Trophoblast cell (in vitro differentiated cells and primary cell): ENCODE data around the gene TRABD2B.

ENCODE experiments used
- DNase-seq, 2 donors: peaks; one replicate each; pipeline ENCODE4 v3.0.0-alpha.2; 2016
- H2AFZ ChIP-seq: 2 replicates; pipeline ENCODE4 v1.6.1; 2013; ENCODE audit warnings: low read length, moderate library complexity, mild to moderate bottlenecking; ENCODE audit not compliant: insufficient read depth, poor library complexity
- H2AK5ac ChIP-seq: 2 replicates; pipeline ENCODE4 v1.6.1; 2013; ENCODE audit warnings: mild to moderate bottlenecking, low read length
- H2BK120ac ChIP-seq: 2 replicates; pipeline ENCODE4 v1.6.1; 2013; ENCODE audit warnings: low read length, mild to moderate bottlenecking, moderate library complexity; ENCODE audit not compliant: insufficient read depth, poor library complexity
- H2BK12ac ChIP-seq: 2 replicates; pipeline ENCODE4 v1.6.1; 2013; ENCODE audit warnings: mild to moderate bottlenecking, low read length, moderate library complexity
- H2BK5ac ChIP-seq: 2 replicates; pipeline ENCODE4 v1.6.1; 2013; ENCODE audit warnings: low read length, low read depth, moderate library complexity, mild to moderate bottlenecking; ENCODE audit not compliant: poor library complexity
- H3K14ac ChIP-seq: 2 replicates; pipeline ENCODE4 v1.6.1; 2013; ENCODE audit warnings: mild to moderate bottlenecking, low read length
- H3K18ac ChIP-seq: 2 replicates; pipeline ENCODE4 v1.6.1; 2013; ENCODE audit warnings: mild to moderate bottlenecking, low read length
- H3K23ac ChIP-seq: 2 replicates; pipeline ENCODE4 v1.6.1; 2013; ENCODE audit warnings: low read length
- H3K27ac ChIP-seq: 2 replicates; pipeline ENCODE4 v1.5.1; 2013; ENCODE audit warnings: low read depth, mild to moderate bottlenecking, inconsistent platforms, low read length, moderate library complexity
- H3K27me3 ChIP-seq: 2 replicates; pipeline ENCODE4 v1.6.1; 2013; ENCODE audit warnings: inconsistent platforms, mild to moderate bottlenecking, low read length, moderate library complexity; ENCODE audit not compliant: insufficient read depth
- H3K36me3 ChIP-seq, 2 experiments: 1 replicate in 1 of 2; 2 replicates in 1 of 2; pipeline ENCODE4 v1.6.1; 2013; ENCODE audit warnings: low read length in 2 of 2, mild to moderate bottlenecking in 2 of 2, moderate library complexity in 1 of 2; ENCODE audit not compliant: insufficient read depth in 2 of 2, control insufficient read depth in 1 of 2
- H3K4ac ChIP-seq: 2 replicates; pipeline ENCODE4 v1.6.1; 2013; ENCODE audit warnings: low read depth, mild to moderate bottlenecking, low read length, moderate library complexity
- H3K4me1 ChIP-seq, 2 experiments: 1 replicate in 1 of 2; 2 replicates in 1 of 2; pipeline ENCODE4 v1.6.1; 2013; ENCODE audit warnings: low read length in 2 of 2, mild to moderate bottlenecking in 2 of 2, moderate library complexity in 1 of 2; ENCODE audit not compliant: insufficient read depth in 2 of 2, control insufficient read depth in 1 of 2
- H3K4me2 ChIP-seq: 2 replicates; pipeline ENCODE4 v1.6.1; 2013; ENCODE audit warnings: inconsistent platforms, mild to moderate bottlenecking, low read length, moderate library complexity
- H3K4me3 ChIP-seq: 2 replicates; pipeline ENCODE4 v1.5.1; 2013; ENCODE audit warnings: mild to moderate bottlenecking, low read depth, low read length, inconsistent platforms
- H3K79me1 ChIP-seq: one replicate; pipeline ENCODE4 v1.6.1; 2013; ENCODE audit warnings: low read length
- H3K79me2 ChIP-seq: 2 replicates; pipeline ENCODE4 v1.6.1; 2013; ENCODE audit warnings: low read length, mild to moderate bottlenecking; ENCODE audit not compliant: control insufficient read depth, insufficient read depth, poor library complexity
- H3K9ac ChIP-seq: 2 replicates; pipeline ENCODE4 v1.6.1; 2013; ENCODE audit warnings: mild to moderate bottlenecking, low read length
- H3K9me3 ChIP-seq: 2 replicates; pipeline ENCODE4 v1.6.1; 2013; ENCODE audit warnings: low read depth, mild to moderate bottlenecking, control low read depth, inconsistent platforms, low read length; ENCODE audit not compliant: insufficient read depth
- H4K12ac ChIP-seq: 2 replicates; pipeline ENCODE4 v1.6.1; 2013; ENCODE audit warnings: low read depth, mild to moderate bottlenecking, low read length, moderate library complexity
- H4K8ac ChIP-seq: 2 replicates; pipeline ENCODE4 v1.6.1; 2013; ENCODE audit warnings: low read depth, mild to moderate bottlenecking, low read length, moderate library complexity
- H4K91ac ChIP-seq: one replicate; pipeline ENCODE4 v1.6.1; 2013; ENCODE audit warnings: low read depth, mild to moderate bottlenecking, low read length, moderate library complexity
- WGBS: extraction: QIAGEN DNeasy Blood & Tissue Kit; methylation state at CpG from one replicate; pipeline ENCODE4 v1.1.7; 2013; ENCODE audit warnings: missing lambda C conversion rate; ENCODE audit not compliant: insufficient read length, insufficient coverage; ENCODE audit errors: extremely low coverage; 5-methylcytosine and 5-hydroxymethylcytosine counted together

TRABD2B gene

GRCh38 chr1:48033495-48034045 is 36.4 kb upstream of the TRABD2B start:
- H3K18ac ChIP-seq, result no peak overlapping the region
- H3K9me3 ChIP-seq, result no peaks in the 10 kb centered on the region
- no peak overlapping the region for H3K14ac ChIP-seq
- H4K12ac ChIP-seq, result no peak overlapping the region
- H2BK120ac ChIP-seq, result no peak overlapping the region
- H2AK5ac ChIP-seq, result no peak overlapping the region
- H2BK5ac ChIP-seq, result no peak overlapping the region
- H3K27me3 ChIP-seq, result no peaks in the 10 kb centered on the region
- WGBS, result no CpG with 5 or more reads among the region's 10 CpGs
- H3K4me1 ChIP-seq, result no peaks in the 10 kb centered on the region
- H4K91ac ChIP-seq, result no peak overlapping the region
- no peaks in the 10 kb centered on the region for H3K79me1 ChIP-seq
- no peak overlapping the region for H3K4me3 ChIP-seq
- H2BK12ac ChIP-seq, result no peak overlapping the region
- H3K79me2 ChIP-seq, result no peaks in the 10 kb centered on the region
- no peak overlapping the region for H3K4ac ChIP-seq
- no peak for DNase-seq
- no peak overlapping the region for H3K4me2 ChIP-seq
- H3K23ac ChIP-seq, result no peak overlapping the region
- H3K36me3 ChIP-seq, result no peaks in the 10 kb centered on the region
- no peak overlapping the region for H3K9ac ChIP-seq
- H2AFZ ChIP-seq, result no peak overlapping the region
- H3K27ac ChIP-seq, result no peak overlapping the region
- no peak overlapping the region for H4K8ac ChIP-seq

GRCh38 chr1:48031676-48032075 is 34.5 kb upstream of the TRABD2B start:
- Histone ChIP-seq H3K9me3 (no peaks in the 10 kb centered on the region), H3K4ac (no peak overlapping the region), H3K18ac (no peak overlapping the region), H3K79me2 (no peaks in the 10 kb centered on the region), H4K8ac (no peak overlapping the region), H2BK12ac (no peak overlapping the region), H3K14ac (no peak overlapping the region), H2AK5ac (no peak overlapping the region), H3K4me1 (no peaks in the 10 kb centered on the region), H3K4me2 (no peak overlapping the region), H3K23ac (no peak overlapping the region), H3K36me3 (no peaks in the 10 kb centered on the region), H2AFZ (no peak overlapping the region), H3K27me3 (no peaks in the 10 kb centered on the region), H4K12ac (no peak overlapping the region), H2BK120ac (no peak overlapping the region), H3K4me3 (no peak overlapping the region), H2BK5ac (no peak overlapping the region), H4K91ac (no peak overlapping the region), H3K79me1 (no peaks in the 10 kb centered on the region), H3K27ac (no peak overlapping the region), H3K9ac (no peak overlapping the region)
- no peak for DNase-seq
- no CpG with 5 or more reads among the region's 3 CpGs for WGBS

- no peak overlapping the region for H4K8ac ChIP-seq
- no peak overlapping the region for H2AK5ac ChIP-seq
- H3K4me3 ChIP-seq, result no peak overlapping the region
- no peak overlapping the region for H3K9ac ChIP-seq
- no peak overlapping the region for H2AFZ ChIP-seq
- H3K79me1 ChIP-seq, result no peaks in the 10 kb centered on the region
- H3K9me3 ChIP-seq, result no peaks in the 10 kb centered on the region
- no peak overlapping the region for H3K18ac ChIP-seq
- H3K4ac ChIP-seq, result no peak overlapping the region
- H3K27ac ChIP-seq, result no peak overlapping the region
- H2BK120ac ChIP-seq, result no peak overlapping the region
- no peak overlapping the region for H3K14ac ChIP-seq
- no peaks in the 10 kb centered on the region for H3K4me1 ChIP-seq
- H3K27me3 ChIP-seq, result no peaks in the 10 kb centered on the region
- no peaks in the 10 kb centered on the region for H3K36me3 ChIP-seq
- H3K23ac ChIP-seq, result no peak overlapping the region
- H4K91ac ChIP-seq, result no peak overlapping the region
- H3K79me2 ChIP-seq, result no peaks in the 10 kb centered on the region
- no CpG with 5 or more reads among the region's 4 CpGs for WGBS
- no peak overlapping the region for H2BK5ac ChIP-seq
- no peak overlapping the region for H4K12ac ChIP-seq
- H2BK12ac ChIP-seq, result no peak overlapping the region
- no peak for DNase-seq
- H3K4me2 ChIP-seq, result no peak overlapping the region
Measured at GRCh38 chr1:48030696-48031365, 33.6 kb upstream of the TRABD2B start.

- no peaks in the 10 kb centered on the region for H3K36me3 ChIP-seq
Measured at GRCh38 chr1:48030211-48030610, 33.0 kb upstream of the TRABD2B start.

More at GRCh38 chr1:48030211-48030610, 33.0 kb upstream of the TRABD2B start:
- Histone ChIP-seq H3K18ac (no peak overlapping the region), H3K4ac (no peak overlapping the region), H2AFZ (no peak overlapping the region), H3K9me3 (no peaks in the 10 kb centered on the region), H4K91ac (no peak overlapping the region), H4K8ac (no peak overlapping the region), H3K14ac (no peak overlapping the region), H3K4me1 (no peaks in the 10 kb centered on the region), H3K27ac (no peak overlapping the region), H3K9ac (no peak overlapping the region), H2AK5ac (no peak overlapping the region), H3K27me3 (no peaks in the 10 kb centered on the region), H3K4me2 (no peak overlapping the region), H3K79me1 (no peaks in the 10 kb centered on the region), H3K4me3 (no peak overlapping the region), H2BK12ac (no peak overlapping the region), H3K23ac (no peak overlapping the region), H2BK120ac (no peak overlapping the region), H3K79me2 (no peaks in the 10 kb centered on the region), H2BK5ac (no peak overlapping the region), H4K12ac (no peak overlapping the region)
- WGBS, result no CpG with 5 or more reads among the region's 4 CpGs
- DNase-seq, result no peak
